Measurements from ENCODE around the gene FER1L5. TPM values are rescaled to one million over a fixed set of nuclear protein-coding genes. Genes with fewer than 3 reads are reported as not detected.
"Not testable (repeated sequence)": the region's sequence is repeated elsewhere in the genome, so short reads cannot be mapped to it uniquely, and the experiment has no call there.

FER1L5 gene
- total and polyA plus RNA-seq, 10 donors = 0.02 to 0.23 (median 0.10) TPM; not detected in 3

DNA sequence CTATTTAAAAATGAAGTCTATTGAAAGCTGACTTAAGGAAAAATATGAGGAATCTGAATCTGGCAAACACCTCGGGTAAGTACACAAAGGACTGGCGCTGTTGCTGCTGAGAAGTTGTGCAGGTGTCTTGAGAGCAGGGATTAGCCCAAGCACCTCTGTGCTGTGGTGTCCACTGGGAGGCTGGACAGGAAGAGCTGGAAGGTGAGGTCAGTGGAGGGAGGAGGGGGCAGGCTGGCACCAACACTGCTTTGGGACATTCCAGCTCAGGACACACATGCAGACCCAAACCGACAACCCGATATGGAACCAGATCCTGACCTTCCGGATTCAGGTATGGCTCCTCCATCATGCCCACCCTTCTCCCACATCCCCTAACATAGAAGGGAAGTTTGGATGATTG, 20.6 kb downstream of the FER1L5 start:
- H3K27ac ChIP-seq = no peak overlapping the region
- no peak for DNase-seq

DNA sequence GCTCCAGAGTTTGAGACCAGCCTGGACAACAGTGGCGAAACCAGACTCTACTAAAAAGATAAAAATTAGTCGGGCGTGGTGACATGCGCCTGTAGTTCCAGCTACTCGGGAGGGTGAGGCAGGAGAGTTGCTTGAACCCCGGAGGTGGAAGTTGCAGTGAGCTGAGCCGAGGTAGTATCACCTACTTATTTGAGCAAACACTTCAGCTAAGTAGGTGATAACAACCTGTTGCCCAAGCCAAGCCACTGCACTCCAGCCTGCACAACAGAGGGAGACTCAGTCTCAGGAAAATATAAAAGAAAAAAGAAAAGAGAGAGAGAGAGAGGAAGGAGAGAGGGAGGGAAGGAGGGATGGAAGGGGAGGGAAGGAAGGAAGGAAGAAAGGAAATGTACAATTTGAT, 21.3 kb downstream of the FER1L5 start:
- WGBS, 5 donors = 83 to 94% (median 92%) methylated on average over 7 of the region's 7 CpGs
- Histone ChIP-seq H3K36me3 (no peaks in the 10 kb centered on the region), H3K9me3 (peaks cover 0 to 6% (median 0%) of the 10 kb centered on the region in 8 donors), H3K4me1 (peaks cover 0 to 8% (median 0%) of the 10 kb centered on the region in 6 donors), H3K4me3 (no peak overlapping the region), H3K27me3 (replicated peaks in 1 of 7) (no peaks in the 10 kb centered on the region), H3K27ac (no peak overlapping the region)
- DNase-seq = no peak
- intact Hi-C loops (cut with DNase I; ENCODE audit: low total_unique reads) = no loop called here
- TF ChIP-seq POLR2A (IDR thresholded peaks at IDR 0.05) (no peak), POLR2AphosphoS5 (IDR thresholded peaks at IDR 0.05) (no peak)
- TF ChIP-seq, protein P1, sequence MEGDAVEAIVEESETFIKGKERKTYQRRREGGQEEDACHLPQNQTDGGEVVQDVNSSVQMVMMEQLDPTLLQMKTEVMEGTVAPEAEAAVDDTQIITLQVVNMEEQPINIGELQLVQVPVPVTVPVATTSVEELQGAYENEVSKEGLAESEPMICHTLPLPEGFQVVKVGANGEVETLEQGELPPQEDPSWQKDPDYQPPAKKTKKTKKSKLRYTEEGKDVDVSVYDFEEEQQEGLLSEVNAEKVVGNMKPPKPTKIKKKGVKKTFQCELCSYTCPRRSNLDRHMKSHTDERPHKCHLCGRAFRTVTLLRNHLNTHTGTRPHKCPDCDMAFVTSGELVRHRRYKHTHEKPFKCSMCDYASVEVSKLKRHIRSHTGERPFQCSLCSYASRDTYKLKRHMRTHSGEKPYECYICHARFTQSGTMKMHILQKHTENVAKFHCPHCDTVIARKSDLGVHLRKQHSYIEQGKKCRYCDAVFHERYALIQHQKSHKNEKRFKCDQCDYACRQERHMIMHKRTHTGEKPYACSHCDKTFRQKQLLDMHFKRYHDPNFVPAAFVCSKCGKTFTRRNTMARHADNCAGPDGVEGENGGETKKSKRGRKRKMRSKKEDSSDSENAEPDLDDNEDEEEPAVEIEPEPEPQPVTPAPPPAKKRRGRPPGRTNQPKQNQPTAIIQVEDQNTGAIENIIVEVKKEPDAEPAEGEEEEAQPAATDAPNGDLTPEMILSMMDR (IDR thresholded peaks at IDR 0.05 in 8 of 11, conservative IDR thresholded peaks at IDR 0.05 in 3 of 11) = no peak

More for the DNA sequence above, 20.6 kb downstream of the FER1L5 start:
- WGBS, 5 donors = 85 to 98% (median 95%) methylated on average over 5 of the region's 5 CpGs
- no peaks in the 10 kb centered on the region for H3K36me3 ChIP-seq
- H3K9me3 ChIP-seq = peaks cover 0 to 6% (median 0%) of the 10 kb centered on the region in 8 donors
- TF ChIP-seq, protein P1 (IDR thresholded peaks at IDR 0.05 in 8 of 11, conservative IDR thresholded peaks at IDR 0.05 in 3 of 11) = no peak
- no peak for TF ChIP-seq POLR2AphosphoS5 (IDR thresholded peaks at IDR 0.05)
- TF ChIP-seq POLR2A (IDR thresholded peaks at IDR 0.05) = no peak
- H3K4me1 ChIP-seq = peaks cover 0 to 8% (median 0%) of the 10 kb centered on the region in 6 donors
- no peaks in the 10 kb centered on the region for H3K27me3 ChIP-seq (replicated peaks in 1 of 7)
- H3K4me3 ChIP-seq = no peak overlapping the region
- intact Hi-C loops (cut with DNase I; ENCODE audit: low total_unique reads) = no loop called here

DNA sequence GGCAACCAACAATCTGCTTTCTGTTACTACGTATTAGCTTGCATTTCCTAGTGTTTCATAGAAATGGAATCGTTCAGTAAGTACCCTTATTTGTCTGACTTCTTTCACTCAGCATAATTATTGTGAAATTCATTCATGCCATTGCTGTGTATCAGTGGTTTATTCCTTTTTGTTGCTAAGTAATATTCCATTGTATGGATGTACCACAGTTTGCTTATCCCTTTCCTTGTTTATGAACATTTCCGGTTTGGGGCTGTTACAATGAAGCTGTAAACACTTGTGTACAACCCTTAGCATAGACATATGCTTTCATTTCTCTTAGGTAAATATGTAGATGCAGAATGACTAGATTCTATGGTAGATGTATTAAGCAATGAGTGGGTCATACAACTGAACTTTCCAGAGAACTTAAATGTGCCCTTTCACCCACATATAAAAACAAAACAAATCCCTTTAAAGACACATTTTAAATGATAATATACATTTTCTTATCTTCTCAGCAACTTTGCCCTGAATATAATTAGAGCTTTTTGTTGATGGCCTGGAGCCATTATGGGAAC, 21.9 kb downstream of the FER1L5 start:
- intact Hi-C loops (cut with DNase I; ENCODE audit: low total_unique reads) = no loop called here
- H3K4me3 ChIP-seq = no peak overlapping the region

DNA sequence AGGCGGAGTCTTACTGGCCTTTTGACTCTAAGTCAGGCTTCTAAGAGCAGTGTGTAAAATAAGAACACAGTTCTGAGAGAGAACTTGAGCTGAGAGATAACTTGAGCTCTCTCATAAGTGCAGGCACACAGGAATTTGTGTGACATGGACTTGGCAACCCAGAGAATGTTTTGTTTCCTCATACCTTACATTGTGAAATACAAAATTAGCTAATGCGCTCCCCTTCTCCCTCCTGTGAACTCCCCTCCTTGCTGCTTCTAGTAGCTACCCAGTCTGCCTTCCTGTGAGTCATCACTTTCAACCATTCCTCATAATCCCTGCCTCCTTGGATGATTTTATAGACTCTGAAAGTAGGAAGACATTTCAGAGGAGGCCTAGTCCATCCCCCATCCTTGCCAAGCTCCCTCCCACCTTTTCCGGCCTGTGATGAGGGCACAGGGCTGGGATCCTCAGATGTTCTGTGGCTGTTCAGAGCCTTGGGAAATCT, 22.6 kb downstream of the FER1L5 start:
- peak overlapping the region in 3 of 8 donors; percentile 27 to 47 (median 42) for H3K27ac ChIP-seq
- no peak for DNase-seq

More for the DNA sequence above, 21.9 kb downstream of the FER1L5 start:
- H3K9me3 ChIP-seq = peaks cover 0 to 6% (median 0%) of the 10 kb centered on the region in 8 donors
- peaks cover 0 to 8% (median 0%) of the 10 kb centered on the region in 6 donors for H3K4me1 ChIP-seq
- 87 to 93% (median 91%) methylated on average over 3 of the region's 3 CpGs for WGBS, 5 donors
- no peaks in the 10 kb centered on the region for H3K27me3 ChIP-seq (replicated peaks in 1 of 7)
- TF ChIP-seq POLR2AphosphoS5 (IDR thresholded peaks at IDR 0.05) = no peak
- TF ChIP-seq POLR2A (IDR thresholded peaks at IDR 0.05) = no peak
- TF ChIP-seq, protein P1 (IDR thresholded peaks at IDR 0.05 in 8 of 11, conservative IDR thresholded peaks at IDR 0.05 in 3 of 11) = no peak
- H3K27ac ChIP-seq = peak overlapping the region in 3 of 8 donors; percentile 27 to 47 (median 31)
- DNase-seq = no peak
- no peaks in the 10 kb centered on the region for H3K36me3 ChIP-seq

DNA sequence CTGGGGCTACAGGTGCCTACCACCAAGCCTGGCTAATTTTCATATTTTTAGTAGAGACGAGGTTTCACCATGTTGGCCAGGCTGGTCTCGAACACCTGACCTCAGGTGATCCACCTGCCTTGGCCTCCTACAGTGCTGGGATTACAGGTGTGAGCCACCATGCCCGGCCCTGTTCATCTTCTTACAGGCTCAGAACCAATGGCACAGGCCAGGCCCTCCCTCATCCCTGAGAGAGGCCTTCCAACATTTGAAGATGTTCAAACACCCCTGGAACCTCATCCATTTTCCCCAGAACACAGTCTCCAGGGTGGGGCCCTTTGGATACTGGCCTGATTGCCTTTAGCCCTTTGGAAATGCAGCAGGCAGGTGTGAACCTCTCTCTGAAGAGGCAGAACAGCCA, 23.2 kb downstream of the FER1L5 start:
- WGBS, 5 donors = 82 to 97% (median 88%) methylated on average over 3 of the region's 3 CpGs
- intact Hi-C loops (cut with DNase I; ENCODE audit: low total_unique reads) = not testable (repeated sequence)

More for the DNA sequence above, 22.6 kb downstream of the FER1L5 start:
- Histone ChIP-seq H3K36me3 (no peaks in the 10 kb centered on the region), H3K9me3 (peaks cover 0 to 6% (median 0%) of the 10 kb centered on the region in 8 donors), H3K27me3 (replicated peaks in 1 of 7) (no peaks in the 10 kb centered on the region), H3K4me1 (peaks cover 0 to 8% (median 0%) of the 10 kb centered on the region in 6 donors), H3K4me3 (no peak overlapping the region)
- intact Hi-C loops (cut with DNase I; ENCODE audit: low total_unique reads) = no loop called here
- 67 to 88% (median 84%) methylated on average over 3 of the region's 3 CpGs for WGBS, 5 donors
- TF ChIP-seq POLR2A (IDR thresholded peaks at IDR 0.05) (no peak), POLR2AphosphoS5 (IDR thresholded peaks at IDR 0.05) (no peak)
- TF ChIP-seq, protein P1 (IDR thresholded peaks at IDR 0.05 in 8 of 11, conservative IDR thresholded peaks at IDR 0.05 in 3 of 11) = no peak

More for the DNA sequence above, 23.2 kb downstream of the FER1L5 start:
- not testable (repeated sequence) for H3K36me3 ChIP-seq; DNase-seq; H3K4me1 ChIP-seq; H3K27me3 ChIP-seq (replicated peaks in 1 of 7); H3K9me3 ChIP-seq; H3K4me3 ChIP-seq
- H3K27ac ChIP-seq = peak overlapping the region in 3 of 8 donors; percentile 27 to 47 (median 42)

Data from spleen (tissue), 11 donors.